HL-60 (cell line): ENCODE measurements around the gene POT1.
A peak's percentile ranks its signal among the peaks of the same experiment; 100 is the strongest.

Experiments
- DNase-seq, 2 experiments: peaks; one replicate each; pipeline ENCODE4 v3.0.0-alpha.2; 2010 to 2020; ENCODE audit warnings: low read depth in 1 of 2, low spot score in 1 of 2
- H3K27ac ChIP-seq: fragments of 250-450 bp; sonication (Bioruptor Pico); replicated peaks from 2 replicates; pipeline ENCODE4 v1.5.1; 2020; ENCODE audit warnings: mild to moderate bottlenecking, moderate library complexity
- H3K27me3 ChIP-seq: fragments of 250-450 bp; sonication (Bioruptor Pico); 2 replicates; pipeline ENCODE4 v1.5.1; 2021; ENCODE audit warnings: mild to moderate bottlenecking, moderate library complexity; ENCODE audit not compliant: insufficient read depth, poor library complexity, severe bottlenecking
- H3K4me3 ChIP-seq: replicated peaks from 2 replicates; pipeline ENCODE4 v1.5.1; 2011; ENCODE audit warnings: mild to moderate bottlenecking, control low read depth, low read length; ENCODE audit not compliant: insufficient read depth
- CTCF ChIP-seq: IDR thresholded peaks from one replicate; pipeline ENCODE4 v1.5.1; 2011; ENCODE audit warnings: low read length, control low read depth, inconsistent platforms; ENCODE audit not compliant: insufficient read depth
- GABPA ChIP-seq: IDR thresholded peaks from 2 replicates; pipeline ENCODE4 v1.6.1; 2012; ENCODE audit warnings: low read depth
- POLR2AphosphoS5 ChIP-seq: IDR thresholded peaks from 2 replicates; pipeline ENCODE4 v1.6.1; 2012; ENCODE audit warnings: low read depth
- REST ChIP-seq: IDR thresholded peaks from 2 replicates; pipeline ENCODE4 v1.6.1; 2012; ENCODE audit warnings: low read depth; ENCODE audit not compliant: insufficient replicate concordance
- SPI1 ChIP-seq: IDR thresholded peaks from 2 replicates; pipeline ENCODE4 v1.6.1; 2012; ENCODE audit warnings: low read depth, mild to moderate bottlenecking, borderline replicate concordance

POT1 gene

GRCh38 chr7:124874644-124875163 lies 54.9 kb downstream of the POT1 start:
- Histone ChIP-seq H3K27ac (no peak overlapping the region), H3K27me3 (no peaks in the 10 kb centered on the region), H3K4me3 (no peak overlapping the region)
- no peak for TF ChIP-seq SPI1
- no peak for TF ChIP-seq POLR2AphosphoS5
- TF ChIP-seq GABPA = no peak
- no peak for TF ChIP-seq CTCF
- no peak for TF ChIP-seq REST
- no peak for DNase-seq

GRCh38 chr7:124857672-124858235 lies 71.9 kb downstream of the POT1 start:
- no peak overlapping the region for H3K27ac ChIP-seq
- H3K27me3 ChIP-seq = no peaks in the 10 kb centered on the region
- no peak for TF ChIP-seq REST
- no peak for TF ChIP-seq POLR2AphosphoS5
- TF ChIP-seq GABPA = no peak
- no peak for TF ChIP-seq CTCF
- TF ChIP-seq SPI1 = no peak
- H3K4me3 ChIP-seq = no peak overlapping the region
- DNase-seq = no peak

- Histone ChIP-seq H3K4me3 (no peak overlapping the region), H3K27me3 (no peaks in the 10 kb centered on the region), H3K27ac (no peak overlapping the region)
- DNase-seq = peak in 1 of 2 experiments; percentile 3
- TF ChIP-seq CTCF = peak; percentile 42
- TF ChIP-seq SPI1 = no peak
Observed at GRCh38 chr7:124856299-124856888, 73.2 kb downstream of the POT1 start.
